Bronchial epithelial cell (primary cell): ENCODE data around the gene TXLNB. TPM values are rescaled to one million over a fixed set of nuclear protein-coding genes. Genes with fewer than 3 reads are reported as not detected.

Experiments used
- DNase-seq: peaks from one replicate; pipeline ENCODE4 v3.0.0-alpha.2; 2010; ENCODE audit warnings: low read depth
- FAIRE-seq: peaks from 2 replicates; lab custom pipeline; 2011; peaks lifted over from hg19 to GRCh38; lab: Jason Lieb, UNC
- H3K27me3 ChIP-seq: 2 replicates; pipeline ENCODE4 v1.5.1; 2011; ENCODE audit warnings: low read length; ENCODE audit not compliant: control insufficient read depth, insufficient read depth
- H3K36me3 ChIP-seq: 2 replicates; pipeline ENCODE4 v1.5.1; 2011; ENCODE audit warnings: low read length; ENCODE audit not compliant: control insufficient read depth, insufficient read depth
- H3K4me3 ChIP-seq: 2 replicates; pipeline ENCODE4 v1.5.1; 2011; ENCODE audit warnings: mild to moderate bottlenecking, low read depth, low read length, control low read depth
- CTCF ChIP-seq: IDR thresholded peaks from 2 replicates; pipeline ENCODE4 v1.5.1; 2011; ENCODE audit warnings: mild to moderate bottlenecking, moderate library complexity, low read length, control low read depth, inconsistent platforms; ENCODE audit not compliant: insufficient read depth, severe bottlenecking
- total RNA-seq: library from RNA; depleted of rRNA; stranded (reverse); fragments of >200 nt; gene quantifications from 2 replicates; pipeline ENCODE4 v1.2.1, GENCODE V29; 2014

The TXLNB gene
- total RNA-seq, 1 donor from 2014 or later, result under 0.01 TPM

- no peak overlapping the region for H3K4me3 ChIP-seq
- TF ChIP-seq CTCF, result no peak
- no peak for FAIRE-seq
- no peak for DNase-seq
- no peaks in the 10 kb centered on the region for H3K27me3 ChIP-seq
- no peaks in the 10 kb centered on the region for H3K36me3 ChIP-seq
These were observed 86.0 kb downstream of the TXLNB start for GRCh38 chr6:139205843-139206242.

GRCh38 chr6:139204978-139205377 is 86.8 kb downstream of the TXLNB start:
- FAIRE-seq, result no peak
- no peak for TF ChIP-seq CTCF
- no peak for DNase-seq
- no peak overlapping the region for H3K4me3 ChIP-seq
- H3K27me3 ChIP-seq, result no peaks in the 10 kb centered on the region
- H3K36me3 ChIP-seq, result no peaks in the 10 kb centered on the region

GRCh38 chr6:139201378-139201777 is 90.4 kb downstream of the TXLNB start:
- no peak for TF ChIP-seq CTCF
- H3K27me3 ChIP-seq, result no peaks in the 10 kb centered on the region
- FAIRE-seq, result no peak

GRCh38 chr6:139198529-139199288 is 93.1 kb downstream of the TXLNB start:
- no peak for TF ChIP-seq CTCF
- Histone ChIP-seq H3K36me3 (no peaks in the 10 kb centered on the region), H3K4me3 (no peak overlapping the region), H3K27me3 (no peaks in the 10 kb centered on the region)
- FAIRE-seq, result no peak
- DNase-seq, result no peak

More at GRCh38 chr6:139201378-139201777, 90.4 kb downstream of the TXLNB start:
- no peak for DNase-seq
- H3K36me3 ChIP-seq, result no peaks in the 10 kb centered on the region
- H3K4me3 ChIP-seq, result no peak overlapping the region

- H3K36me3 ChIP-seq, result no peaks in the 10 kb centered on the region
- no peak for FAIRE-seq
- peak; percentile 83 for DNase-seq
- no peak for TF ChIP-seq CTCF
- no peaks in the 10 kb centered on the region for H3K27me3 ChIP-seq
- no peak overlapping the region for H3K4me3 ChIP-seq
These were observed 97.1 kb downstream of the TXLNB start for GRCh38 chr6:139194740-139195139.

Other genes starting within 250 kb of the TXLNB start
- gene HECA, start 156.9 kb downstream of the TXLNB start, total RNA-seq, result 23.8 and 25.5 TPM in 2 replicates
- 10.3 and 12.3 TPM in 2 replicates for gene CITED2, start 82.7 kb upstream of the TXLNB start, total RNA-seq